ENCODE data around the gene EFHD2.

Gene EFHD2

DNA sequence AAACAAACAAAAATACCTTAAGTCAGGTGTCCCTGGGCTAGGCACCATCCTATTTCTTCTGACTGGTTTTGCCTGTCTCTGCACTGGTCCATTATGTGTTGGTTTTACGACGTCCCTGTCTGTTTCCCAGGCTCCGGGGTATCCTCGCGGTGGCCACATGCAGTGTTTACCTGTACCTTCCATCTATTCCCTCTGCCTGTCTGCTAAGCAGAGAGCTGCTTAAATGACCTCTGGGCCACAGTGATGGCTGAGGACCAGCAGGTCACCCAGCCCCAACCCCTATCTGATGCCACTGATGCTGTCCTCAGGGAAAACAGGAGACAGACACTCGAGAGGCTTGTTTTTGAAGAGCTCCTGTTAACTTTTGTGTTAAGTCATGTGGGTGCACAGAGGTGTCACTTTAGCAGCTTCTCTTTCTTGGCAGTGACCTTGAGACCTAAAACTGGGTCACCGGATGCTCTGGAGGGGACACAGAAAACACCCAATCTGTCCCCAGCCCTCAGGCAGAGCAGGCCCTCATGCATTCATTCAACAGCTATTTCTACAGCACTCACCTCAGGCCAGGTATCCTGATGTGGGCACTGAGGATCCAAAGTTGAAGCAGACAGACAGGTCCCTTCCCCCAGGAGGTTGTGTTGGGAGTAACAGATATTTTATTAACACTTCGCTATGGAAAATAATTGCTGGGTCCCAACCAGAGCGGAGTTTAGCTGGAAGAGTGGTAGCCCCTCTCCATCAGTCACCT is 4.4 kb upstream of the EFHD2 start:
- H3K27me3 ChIP-seq (ENCODE audit: control insufficient read depth, insufficient read depth, low read length): peaks cover 11% of the 10 kb centered on the region
- peaks cover 10% of the 10 kb centered on the region; the same call in 1 of the 2 replicates for H3K4me1 ChIP-seq (ENCODE audit: control insufficient read depth, insufficient read depth, low read length)
- no peak overlapping the region for H3K9ac ChIP-seq (ENCODE audit: low read depth, low read length)
- H3K4me3 ChIP-seq (ENCODE audit: low read depth, low read length): no peak overlapping the region
- H3K9me3 ChIP-seq (ENCODE audit: control insufficient read depth, insufficient read depth, low read length): no peaks in the 10 kb centered on the region
- H3K36me3 ChIP-seq (ENCODE audit: control insufficient read depth, insufficient read depth, low read length): no peaks in the 10 kb centered on the region
- no peak overlapping the region for H3K27ac ChIP-seq (ENCODE audit: low read depth, low read length)

- Histone ChIP-seq H3K27ac (ENCODE audit: low read depth, low read length) (no peak overlapping the region), H3K9me3 (ENCODE audit: control insufficient read depth, insufficient read depth, low read length) (no peaks in the 10 kb centered on the region), H3K27me3 (ENCODE audit: control insufficient read depth, insufficient read depth, low read length) (peaks cover 26% of the 10 kb centered on the region), H3K36me3 (ENCODE audit: control insufficient read depth, insufficient read depth, low read length) (no peaks in the 10 kb centered on the region), H3K9ac (ENCODE audit: low read depth, low read length) (no peak overlapping the region), H3K4me1 (ENCODE audit: control insufficient read depth, insufficient read depth, low read length) (peaks cover 13% of the 10 kb centered on the region; the same call in 1 of the 2 replicates), H3K4me3 (ENCODE audit: low read depth, low read length) (no peak overlapping the region)
Observed at GRCh38 chr1:15406614-15407559, 2.8 kb upstream of the EFHD2 start.

- H3K27me3 ChIP-seq (ENCODE audit: control insufficient read depth, insufficient read depth, low read length): peaks cover 26% of the 10 kb centered on the region
- H3K4me1 ChIP-seq (ENCODE audit: control insufficient read depth, insufficient read depth, low read length): peaks cover 13% of the 10 kb centered on the region; the same call in 1 of the 2 replicates
- no peak overlapping the region for H3K27ac ChIP-seq (ENCODE audit: low read depth, low read length)
- H3K9me3 ChIP-seq (ENCODE audit: control insufficient read depth, insufficient read depth, low read length): no peaks in the 10 kb centered on the region
- no peak overlapping the region for H3K9ac ChIP-seq (ENCODE audit: low read depth, low read length)
- H3K4me3 ChIP-seq (ENCODE audit: low read depth, low read length): no peak overlapping the region
- H3K36me3 ChIP-seq (ENCODE audit: control insufficient read depth, insufficient read depth, low read length): no peaks in the 10 kb centered on the region
Observed at GRCh38 chr1:15407580-15407979, 2.1 kb upstream of the EFHD2 start.

DNA sequence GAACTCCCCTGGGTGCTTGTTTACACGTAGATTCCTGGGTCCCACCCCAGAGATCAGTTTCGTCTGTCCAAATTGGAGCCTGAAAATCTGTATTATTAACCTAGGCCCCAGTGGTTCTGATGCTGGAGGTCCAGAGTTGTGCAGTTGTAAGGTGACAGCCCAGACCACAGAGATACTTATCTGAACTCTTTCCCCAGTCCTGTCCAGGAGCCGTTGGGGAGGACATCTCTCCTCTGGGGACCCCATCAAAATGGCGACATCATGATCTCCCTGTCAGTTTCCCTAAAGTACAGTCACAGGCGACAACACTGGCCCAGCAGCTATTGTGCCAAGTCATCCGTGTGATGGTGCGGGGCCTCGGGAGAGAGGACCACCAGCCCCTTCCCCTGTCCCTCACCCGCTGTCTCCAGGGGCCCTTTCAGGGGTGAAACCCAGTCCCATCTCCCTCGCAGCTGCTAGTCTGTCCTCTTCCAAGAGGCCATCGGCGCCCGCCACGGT is 749 bp upstream of the EFHD2 start:
- H3K36me3 ChIP-seq (ENCODE audit: control insufficient read depth, insufficient read depth, low read length): no peaks in the 10 kb centered on the region
- H3K4me3 ChIP-seq (ENCODE audit: low read depth, low read length): peak overlapping the region; percentile 76
- H3K27ac ChIP-seq (ENCODE audit: low read depth, low read length): no peak overlapping the region
- peaks cover 13% of the 10 kb centered on the region; the same call in 1 of the 2 replicates for H3K4me1 ChIP-seq (ENCODE audit: control insufficient read depth, insufficient read depth, low read length)
- no peak overlapping the region for H3K9ac ChIP-seq (ENCODE audit: low read depth, low read length)
- H3K27me3 ChIP-seq (ENCODE audit: control insufficient read depth, insufficient read depth, low read length): peaks cover 26% of the 10 kb centered on the region
- no peaks in the 10 kb centered on the region for H3K9me3 ChIP-seq (ENCODE audit: control insufficient read depth, insufficient read depth, low read length)

GRCh38 chr1:15410223-15410883 is 665 bp downstream of the EFHD2 start:
- no peak overlapping the region for H3K27ac ChIP-seq (ENCODE audit: low read depth, low read length)
- H3K9me3 ChIP-seq (ENCODE audit: control insufficient read depth, insufficient read depth, low read length): no peaks in the 10 kb centered on the region
- no peaks in the 10 kb centered on the region for H3K36me3 ChIP-seq (ENCODE audit: control insufficient read depth, insufficient read depth, low read length)
- H3K27me3 ChIP-seq (ENCODE audit: control insufficient read depth, insufficient read depth, low read length): peaks cover 26% of the 10 kb centered on the region
- peak overlapping the region; percentile 76 for H3K4me3 ChIP-seq (ENCODE audit: low read depth, low read length)
- H3K9ac ChIP-seq (ENCODE audit: low read depth, low read length): no peak overlapping the region; the same call in 1 of the 2 replicates
- peaks cover 13% of the 10 kb centered on the region; the same call in 1 of the 2 replicates for H3K4me1 ChIP-seq (ENCODE audit: control insufficient read depth, insufficient read depth, low read length)

GRCh38 chr1:15410884-15411245 is 1.2 kb downstream of the EFHD2 start:
- H3K36me3 ChIP-seq (ENCODE audit: control insufficient read depth, insufficient read depth, low read length): 0 out of 2 replicates have a peak, but pooled peaks cover 2% of the 10 kb centered on the region
- no peak overlapping the region for H3K27ac ChIP-seq (ENCODE audit: low read depth, low read length)
- H3K27me3 ChIP-seq (ENCODE audit: control insufficient read depth, insufficient read depth, low read length): peaks cover 26% of the 10 kb centered on the region
- no peak overlapping the region for H3K9ac ChIP-seq (ENCODE audit: low read depth, low read length)
- H3K9me3 ChIP-seq (ENCODE audit: control insufficient read depth, insufficient read depth, low read length): no peaks in the 10 kb centered on the region
- peak overlapping the region; percentile 76 for H3K4me3 ChIP-seq (ENCODE audit: low read depth, low read length)
- H3K4me1 ChIP-seq (ENCODE audit: control insufficient read depth, insufficient read depth, low read length): peaks cover 13% of the 10 kb centered on the region; the same call in 1 of the 2 replicates

GRCh38 chr1:15411593-15412137 is 2.0 kb downstream of the EFHD2 start:
- H3K27ac ChIP-seq (ENCODE audit: low read depth, low read length): no peak overlapping the region
- no peaks in the 10 kb centered on the region for H3K9me3 ChIP-seq (ENCODE audit: control insufficient read depth, insufficient read depth, low read length)
- H3K4me1 ChIP-seq (ENCODE audit: control insufficient read depth, insufficient read depth, low read length): peaks cover 13% of the 10 kb centered on the region; the same call in 1 of the 2 replicates
- H3K9ac ChIP-seq (ENCODE audit: low read depth, low read length): no peak overlapping the region
- peaks cover 26% of the 10 kb centered on the region for H3K27me3 ChIP-seq (ENCODE audit: control insufficient read depth, insufficient read depth, low read length)
- 0 out of 2 replicates have a peak, but pooled peaks cover 2% of the 10 kb centered on the region for H3K36me3 ChIP-seq (ENCODE audit: control insufficient read depth, insufficient read depth, low read length)
- H3K4me3 ChIP-seq (ENCODE audit: low read depth, low read length): no peak overlapping the region; the same call in 1 of the 2 replicates

DNA sequence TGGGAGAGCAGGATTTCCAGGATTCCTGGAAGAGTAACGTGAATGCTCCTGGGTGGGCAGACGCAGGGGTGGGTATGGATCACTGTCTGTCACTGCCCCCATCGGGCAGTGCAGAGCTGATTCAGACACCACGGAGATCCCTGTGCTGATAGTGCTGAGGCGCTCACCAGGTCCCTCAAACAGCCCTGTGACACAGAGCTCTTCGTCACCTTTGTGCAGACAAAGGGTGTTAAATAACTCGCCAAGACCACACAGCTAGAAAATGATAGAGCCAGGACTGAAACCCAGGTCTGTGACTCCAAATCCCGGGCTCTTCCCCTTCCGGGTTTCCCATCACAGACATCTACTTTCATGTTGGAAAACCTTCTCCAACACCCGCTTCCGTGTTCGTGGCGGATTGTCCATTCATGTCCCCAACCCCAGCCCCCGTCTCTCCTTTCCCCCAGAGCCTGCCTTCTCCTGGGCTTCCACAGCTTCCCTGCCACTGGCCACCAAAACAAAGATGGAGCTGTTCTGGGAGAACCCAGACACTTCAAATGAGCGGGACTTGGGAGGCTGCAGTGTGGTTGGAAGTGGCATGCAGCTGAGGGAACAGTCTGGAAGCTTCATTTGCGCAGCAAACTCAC is 2.6 kb downstream of the EFHD2 start:
- Histone ChIP-seq H3K27ac (ENCODE audit: low read depth, low read length) (no peak overlapping the region), H3K4me3 (ENCODE audit: low read depth, low read length) (no peak overlapping the region), H3K36me3 (ENCODE audit: control insufficient read depth, insufficient read depth, low read length) (0 out of 2 replicates have a peak, but pooled peaks cover 2% of the 10 kb centered on the region), H3K27me3 (ENCODE audit: control insufficient read depth, insufficient read depth, low read length) (peaks cover 26% of the 10 kb centered on the region), H3K9me3 (ENCODE audit: control insufficient read depth, insufficient read depth, low read length) (no peaks in the 10 kb centered on the region), H3K4me1 (ENCODE audit: control insufficient read depth, insufficient read depth, low read length) (peaks cover 13% of the 10 kb centered on the region; the same call in 1 of the 2 replicates), H3K9ac (ENCODE audit: low read depth, low read length) (no peak overlapping the region)

- peaks cover 13% of the 10 kb centered on the region; the same call in 1 of the 2 replicates for H3K4me1 ChIP-seq (ENCODE audit: control insufficient read depth, insufficient read depth, low read length)
- no peak overlapping the region for H3K9ac ChIP-seq (ENCODE audit: low read depth, low read length)
- 0 out of 2 replicates have a peak, but pooled peaks cover 2% of the 10 kb centered on the region for H3K36me3 ChIP-seq (ENCODE audit: control insufficient read depth, insufficient read depth, low read length)
- no peak overlapping the region for H3K27ac ChIP-seq (ENCODE audit: low read depth, low read length)
- H3K27me3 ChIP-seq (ENCODE audit: control insufficient read depth, insufficient read depth, low read length): peaks cover 26% of the 10 kb centered on the region
- H3K4me3 ChIP-seq (ENCODE audit: low read depth, low read length): no peak overlapping the region
- H3K9me3 ChIP-seq (ENCODE audit: control insufficient read depth, insufficient read depth, low read length): no peaks in the 10 kb centered on the region
Observed at GRCh38 chr1:15412843-15413242, 3.2 kb downstream of the EFHD2 start.

All from HUES48 (cell line).